Ishikawa (cell line): ENCODE measurements around the gene MVP.

Experiments used
- CEBPB ChIP-seq: IDR thresholded peaks from 2 replicates; pipeline ENCODE4 v1.6.1; 2012
- EP300 ChIP-seq: IDR thresholded peaks from 2 replicates; pipeline ENCODE4 v1.6.1; 2012; ENCODE audit warnings: borderline replicate concordance
- RAD21 ChIP-seq: IDR thresholded peaks from 2 replicates; pipeline ENCODE4 v1.6.1; 2012; ENCODE audit warnings: low read depth
- REST ChIP-seq: IDR thresholded peaks from 2 replicates; pipeline ENCODE4 v1.6.1; 2012; ENCODE audit warnings: low read depth, mild to moderate bottlenecking
- TAF1 ChIP-seq: IDR thresholded peaks from 2 replicates; pipeline ENCODE4 v1.6.1; 2012; ENCODE audit warnings: low read depth, mild to moderate bottlenecking
- TCF12 ChIP-seq: IDR thresholded peaks from 2 replicates; pipeline ENCODE4 v1.6.1; 2012; ENCODE audit warnings: low read depth
- USF1 ChIP-seq: IDR thresholded peaks from 2 replicates; pipeline ENCODE4 v1.6.1; 2012
- YY1 ChIP-seq: IDR thresholded peaks from 2 replicates; pipeline ENCODE4 v1.6.1; 2012; ENCODE audit warnings: low read depth

- no peak for TF ChIP-seq REST
- no peak for TF ChIP-seq TAF1
- TF ChIP-seq TCF12 = no peak
- no peak for TF ChIP-seq CEBPB
- no peak for TF ChIP-seq USF1
- no peak for TF ChIP-seq EP300
- no peak for TF ChIP-seq RAD21
- TF ChIP-seq YY1 = no peak
Observed at GRCh38 chr16:29818082-29818481, 2.2 kb upstream of the MVP start.
